ENCODE results near the gene VPS33A. TPM values are rescaled to one million over a fixed set of nuclear protein-coding genes. Genes with fewer than 3 reads are reported as not detected.

The VPS33A gene
- total and polyA plus RNA-seq, 10 of the 15 experiments (the other 5 are each of a cell fraction or from before 2014, with no cell fraction given), result 7.7 to 33.6 (median 21.6) TPM

- RAD21 ChIA-PET (ENCODE audit: unreplicated experiment), result no interaction called here
These were observed 71.5 kb downstream of the VPS33A start for GRCh38 chr12:122194804-122195203.

More at GRCh38 chr12:122194804-122195203, 71.5 kb downstream of the VPS33A start:
- H3K4me1 ChIP-seq (ENCODE audit: control insufficient read depth, insufficient read depth, low read length), result no peaks in the 10 kb centered on the region
- DNase-seq (ENCODE audit: low read depth, low spot score) (no peak), ATAC-seq (no peak), FAIRE-seq (no peak)
- BruUV-seq (replicated peaks), result no TSS peak
- H3K4me3 ChIP-seq, result no peak overlapping the region
- no peak overlapping the region for H3K4me2 ChIP-seq (ENCODE audit: control insufficient read depth, insufficient read depth)
- no peak overlapping the region for H2AFZ ChIP-seq (ENCODE audit: control insufficient read depth, low read depth, low read length)
- ChIA-PET SMC1A (ENCODE audit: uncharacterized antibody, unreplicated experiment) (interaction anchor here (1.3 kb wide), 1 partner anchor 17 kb away, joined by 3 read pairs; no protein-coding TSS in a partner anchor), CTCF (interaction anchor here (0.5 to 0.6 kb wide), 2 partner anchors 58 to 289 kb away, joined by 3 read pairs; no protein-coding TSS in a partner anchor), POLR2A (no interaction called here)
- 55% methylated on average over 1 of the region's 1 CpG for WGBS (ENCODE audit: insufficient coverage, insufficient replicate concordance, low lambda C conversion rate, missing lambda C conversion rate)
- H3K79me2 ChIP-seq (ENCODE audit: control insufficient read depth, insufficient read depth, low read length), result no peaks in the 10 kb centered on the region
- H3K27ac ChIP-seq (ENCODE audit: control insufficient read depth, insufficient read depth), result no peak overlapping the region
- no peak for TF ChIP-seq ZBED1 (IDR thresholded peaks at IDR 0.05; ENCODE audit: borderline replicate concordance)
- no peak for TF ChIP-seq CBFB (IDR thresholded peaks at IDR 0.05; ENCODE audit: low read depth)
- TF ChIP-seq NR2F1 (conservative IDR thresholded peaks at IDR 0.05), result no peak
- no peak for TF ChIP-seq SREBF1 (IDR thresholded peaks at IDR 0.05; ENCODE audit: low read length)
- no peak for TF ChIP-seq CREM (IDR thresholded peaks at IDR 0.05; ENCODE audit: low read depth)
- no peak for TF ChIP-seq SMAD5 (IDR thresholded peaks at IDR 0.05; ENCODE audit: low read depth)
- no peak for TF ChIP-seq ZZZ3 (IDR thresholded peaks at IDR 0.05; ENCODE audit: control insufficient read depth, insufficient read length, low read depth)
- TF ChIP-seq TARDBP (IDR thresholded peaks at IDR 0.05; ENCODE audit: borderline replicate concordance), result no peak
- no peak for TF ChIP-seq SUZ12 (IDR thresholded peaks at IDR 0.05; ENCODE audit: unreplicated experiment)
- no peak for TF ChIP-seq BCL3 (IDR thresholded peaks at IDR 0.05; ENCODE audit: borderline replicate concordance, insufficient read depth, low read depth, low read length, poor library complexity, severe bottlenecking)
- TF ChIP-seq, protein P1, sequence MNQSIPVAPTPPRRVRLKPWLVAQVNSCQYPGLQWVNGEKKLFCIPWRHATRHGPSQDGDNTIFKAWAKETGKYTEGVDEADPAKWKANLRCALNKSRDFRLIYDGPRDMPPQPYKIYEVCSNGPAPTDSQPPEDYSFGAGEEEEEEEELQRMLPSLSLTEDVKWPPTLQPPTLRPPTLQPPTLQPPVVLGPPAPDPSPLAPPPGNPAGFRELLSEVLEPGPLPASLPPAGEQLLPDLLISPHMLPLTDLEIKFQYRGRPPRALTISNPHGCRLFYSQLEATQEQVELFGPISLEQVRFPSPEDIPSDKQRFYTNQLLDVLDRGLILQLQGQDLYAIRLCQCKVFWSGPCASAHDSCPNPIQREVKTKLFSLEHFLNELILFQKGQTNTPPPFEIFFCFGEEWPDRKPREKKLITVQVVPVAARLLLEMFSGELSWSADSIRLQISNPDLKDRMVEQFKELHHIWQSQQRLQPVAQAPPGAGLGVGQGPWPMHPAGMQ (IDR thresholded peaks at IDR 0.05; ENCODE audit: borderline replicate concordance), result no peak
- TF ChIP-seq IKZF1 (conservative IDR thresholded peaks at IDR 0.05), result no peak
- no peak for TF ChIP-seq SUPT20H (IDR thresholded peaks at IDR 0.05; ENCODE audit: borderline replicate concordance, control insufficient read depth, low read depth, low read length)
- TF ChIP-seq CEBPZ (IDR thresholded peaks at IDR 0.05; ENCODE audit: low read depth, low read length), result no peak
- no peak for TF ChIP-seq TBL1XR1 (IDR thresholded peaks at IDR 0.05; ENCODE audit: low read depth, low read length)
- no peaks in the 10 kb centered on the region for H3K36me3 ChIP-seq (ENCODE audit: control insufficient read depth in 2 of 2, insufficient read depth in 2 of 2, low read length in 1 of 2)
- H3K9ac ChIP-seq (ENCODE audit: control insufficient read depth, insufficient read depth, low read length), result no peak overlapping the region
- in situ Hi-C loops (cut with MboI), result loop anchor here (5.0 kb wide), 1 partner anchor 138 kb away; no protein-coding TSS in a partner anchor
- H4K20me1 ChIP-seq (ENCODE audit: control insufficient read depth, insufficient read depth), result no peaks in the 10 kb centered on the region
- H3K27me3 ChIP-seq (replicated peaks in 1 of 2; ENCODE audit: control insufficient read depth in 2 of 2, insufficient read depth in 2 of 2, low read length in 1 of 2), result no peaks in the 10 kb centered on the region; a peak in 1 of 4 replicates
- intact Hi-C loops (cut with micrococcal nuclease; ENCODE audit: unreplicated experiment), result no loop called here
- H3K9me3 ChIP-seq (replicated peaks; ENCODE audit: control insufficient read depth, insufficient read depth, low read length), result peaks cover 3% of the 10 kb centered on the region; the same call in 1 of the 3 replicates
